Mesenteric fat pad (tissue), 1 donor: ENCODE data around the gene DYNLT2. TPM values are rescaled to one million over a fixed set of nuclear protein-coding genes. Genes with fewer than 3 reads are reported as not detected.
"Not testable (repeated sequence)": the region's sequence is repeated elsewhere in the genome, so short reads cannot be mapped to it uniquely, and the experiment has no call there.

Experiments used
- DNase-seq: peaks from one replicate; pipeline ENCODE4 v3.0.0-alpha.2; 2020; ENCODE audit warnings: low spot score
- total RNA-seq: library from RNA; stranded (reverse); fragmentation: NEBNext Ultra II Directional; extraction: Animal tissue kit (Norgen Biotek cat#: 25700); gene quantifications from one replicate; pipeline ENCODE4 v1.2.1, GENCODE V29; 2021
- donor health status: DM: yes; HTN: yes; CAD: no.

The DYNLT2 gene
- total RNA-seq, 1 donor from 2014 or later = 0.71 TPM

DNA sequence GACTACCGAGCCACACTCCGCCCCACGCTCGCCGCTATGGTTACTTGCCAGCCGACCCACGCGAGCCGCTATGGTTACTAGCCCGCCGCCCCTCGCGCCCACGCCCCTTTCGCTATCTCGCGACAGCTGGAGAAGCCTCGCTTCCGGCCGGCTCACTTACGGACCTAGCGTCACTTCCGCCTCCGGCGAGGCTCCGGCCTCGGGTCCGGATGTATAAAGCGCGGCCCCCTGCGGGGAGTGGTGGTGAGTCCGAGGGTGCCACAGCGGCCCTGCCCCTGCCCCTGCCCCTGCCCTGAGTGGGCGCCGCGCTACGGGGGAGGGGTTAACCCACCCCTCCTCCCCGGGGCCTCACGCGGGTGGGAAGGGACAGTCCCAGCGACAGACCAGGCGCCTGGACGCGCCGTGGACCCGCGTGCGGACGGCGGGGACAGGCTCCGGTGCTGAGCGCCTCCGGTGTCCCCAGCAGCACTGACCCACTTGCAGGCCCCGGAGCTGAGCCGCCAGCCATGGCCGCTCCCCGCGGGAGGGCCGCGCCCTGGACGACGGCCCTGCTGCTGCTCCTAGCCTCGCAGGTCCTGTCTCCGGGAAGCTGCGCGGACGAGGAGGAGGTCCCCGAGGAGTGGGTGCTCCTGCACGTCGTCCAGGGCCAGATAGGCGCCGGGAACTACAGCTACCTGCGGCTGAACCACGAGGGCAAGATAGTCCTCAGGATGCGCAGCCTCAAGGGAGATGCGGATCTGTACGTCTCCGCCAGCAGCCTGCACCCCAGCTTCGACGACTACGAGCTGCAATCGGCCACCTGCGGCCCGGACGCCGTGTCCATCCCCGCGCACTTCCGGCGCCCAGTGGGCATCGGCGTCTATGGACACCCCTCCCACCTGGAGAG lies 49.2 kb downstream of the DYNLT2 start, which contains the start of the genes C6orf120 and WDR27:
Gene C6orf120, plus strand, starts transcription at position 173 of the 886 bp plus-strand sequence. Its CDS starts 334 bp downstream, at position 507.
Gene WDR27, minus strand, starts transcription at position 76 of the 886 bp plus-strand sequence. CDS start 13,024 bp downstream, outside the sequence.
- peak; percentile 99 for DNase-seq

DNA sequence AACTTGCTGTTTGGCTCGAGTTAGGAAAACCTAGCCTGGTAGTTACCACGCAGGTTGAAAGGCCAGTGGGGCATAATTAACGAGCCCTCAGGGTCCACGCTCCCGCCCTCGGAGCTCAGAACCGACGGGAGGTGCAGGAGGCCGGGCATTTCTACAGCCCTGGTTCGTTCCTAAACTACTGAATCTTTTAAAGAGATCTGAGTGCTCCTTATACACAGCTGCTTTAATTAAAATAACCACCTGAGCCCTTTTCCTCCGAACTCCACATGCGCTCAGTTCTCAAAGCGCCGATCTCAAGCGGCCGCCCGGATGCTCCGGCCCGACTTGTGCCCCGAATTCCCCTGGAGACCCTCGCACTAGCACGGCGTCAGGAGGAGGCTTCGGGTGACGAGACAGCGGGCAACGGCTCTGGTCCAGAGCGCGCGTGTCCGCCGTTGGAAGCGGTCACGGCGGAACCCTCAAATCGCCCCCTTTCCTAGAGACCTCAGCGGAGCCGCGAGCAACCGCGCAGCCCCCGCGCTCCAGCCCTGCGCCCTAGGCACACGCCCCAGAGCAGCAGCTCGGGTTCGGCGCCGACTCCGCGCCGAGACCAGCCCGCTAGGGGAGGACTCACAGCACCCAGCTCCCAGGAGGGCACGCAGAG lies 49.9 kb downstream of the DYNLT2 start:
- no peak for DNase-seq

DNA sequence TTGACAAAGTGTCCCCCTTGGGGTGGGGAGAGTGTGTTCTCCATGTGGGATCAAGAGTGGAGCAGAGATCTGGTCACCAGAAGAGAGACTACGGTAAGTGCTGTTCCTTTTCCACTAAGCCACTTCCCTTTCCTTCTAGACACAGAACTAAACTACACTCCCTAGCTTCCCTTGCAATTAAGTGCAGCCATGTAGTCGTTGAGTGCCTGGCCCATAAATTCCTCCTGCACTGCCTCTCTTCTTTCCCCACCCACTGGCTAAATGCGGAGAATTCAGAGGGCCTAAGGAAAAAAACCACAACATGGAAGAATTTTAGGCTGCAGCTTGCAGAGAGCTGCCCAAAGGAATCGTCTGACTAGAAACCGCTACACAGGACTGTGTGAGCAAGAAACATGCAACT lies 51.1 kb downstream of the DYNLT2 start:
- DNase-seq = no peak

DNA sequence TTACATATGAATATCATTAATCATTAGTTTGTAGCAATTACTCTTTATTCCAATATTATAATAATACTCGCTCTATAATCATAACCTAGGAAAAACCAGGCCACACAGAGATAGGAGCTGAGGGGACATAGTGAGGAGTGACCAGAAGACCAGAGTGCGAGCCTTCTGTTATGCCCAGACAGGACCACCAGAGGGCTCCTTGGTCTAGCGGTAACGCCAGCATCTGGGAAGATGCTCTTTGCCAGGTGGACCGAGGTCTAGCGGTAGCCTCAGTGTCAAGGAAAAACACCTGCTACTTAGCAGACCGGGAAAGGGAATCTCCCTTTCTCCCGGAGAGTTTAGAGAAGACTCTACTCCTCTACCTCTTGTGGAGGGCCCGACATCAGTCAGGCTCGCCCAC lies 54.3 kb downstream of the DYNLT2 start:
- DNase-seq = not testable (repeated sequence)

DNA sequence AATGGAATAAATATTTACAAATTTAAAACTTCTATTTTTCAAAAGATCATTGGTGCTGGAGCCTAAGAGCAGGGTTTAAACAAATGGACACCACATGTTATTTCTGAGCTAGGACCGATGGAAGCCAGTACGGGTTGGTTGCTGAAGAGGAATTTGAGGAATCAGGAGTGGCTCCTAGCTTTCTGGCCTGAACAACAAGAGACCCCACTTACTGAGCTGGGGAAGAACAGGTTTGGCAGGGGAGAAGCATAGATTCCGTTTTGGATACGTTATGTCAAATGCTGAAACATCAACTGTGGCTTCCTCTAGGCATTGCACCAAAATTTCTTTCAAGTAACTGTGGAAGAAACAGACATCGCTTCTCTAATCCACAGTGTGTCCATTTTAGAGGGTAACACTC lies 56.2 kb downstream of the DYNLT2 start:
- no peak for DNase-seq

DNA sequence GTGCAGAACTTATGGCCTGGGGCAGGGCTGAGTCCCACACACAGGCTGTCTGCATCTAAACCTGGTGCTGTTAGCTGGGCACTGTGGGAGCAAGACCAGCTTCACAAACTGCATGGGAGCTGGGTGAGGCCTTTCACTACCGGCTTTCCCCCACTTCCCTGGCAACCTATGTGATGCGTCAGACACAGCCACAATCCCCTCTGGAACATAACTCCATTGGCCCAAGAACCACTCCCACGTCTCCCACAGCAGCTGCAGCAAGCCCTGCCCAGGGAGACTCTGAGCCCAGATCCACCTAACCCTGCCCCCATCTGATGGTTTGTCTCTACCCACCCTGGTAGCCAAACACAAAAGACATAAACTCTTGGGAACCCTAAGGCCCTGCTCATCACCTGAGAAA lies 58.9 kb downstream of the DYNLT2 start:
- DNase-seq = no peak

DNA sequence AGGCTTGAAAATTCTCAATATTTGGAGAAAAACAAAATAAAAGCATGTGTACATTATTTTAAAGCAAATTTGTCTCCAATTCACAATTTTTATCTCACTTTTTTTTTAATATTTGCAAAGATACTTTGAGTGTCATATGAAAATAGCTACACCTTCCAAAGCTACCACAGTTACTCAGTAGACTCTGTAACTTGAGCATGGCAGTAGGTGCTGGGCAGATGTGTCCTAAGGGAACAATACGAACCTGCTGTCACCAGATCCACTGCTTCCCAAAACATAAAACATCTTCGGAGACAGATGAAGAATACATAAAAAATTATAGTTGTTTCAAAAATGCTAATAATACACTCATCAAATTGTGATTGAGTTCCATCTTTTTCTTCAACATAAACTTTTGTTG lies 60.1 kb downstream of the DYNLT2 start:
- no peak for DNase-seq

Other genes with a start within 250 kb of the DYNLT2 start
- 24.6 TPM for gene WDR27, start 49.5 kb downstream of the DYNLT2 start, total RNA-seq
- 34.4 TPM for gene C6orf120, start 49.4 kb downstream of the DYNLT2 start, total RNA-seq
- gene PHF10, start 27.1 kb downstream of the DYNLT2 start, total RNA-seq = 51.7 TPM
- gene ERMARD, start 50 bp upstream of the DYNLT2 start, total RNA-seq = 19.8 TPM